WTC11 (cell line): ENCODE results near the gene CHST15. TPM values are rescaled to one million over a fixed set of nuclear protein-coding genes. Genes with fewer than 3 reads are reported as not detected.

Experiments used
- ATAC-seq: fragments of 200-7000 bp; cut with Tn5 transposase; 2 replicates; pipeline ENCODE4 v1.10.0; 2021; ENCODE audit warnings: mild to moderate bottlenecking, moderate library complexity
- CTCF ChIA-PET: fragments of 300-600 bp; sonication (Branson Sonifier 250); formaldehyde crosslinking; loops from one replicate; lab custom pipeline; 2021; ENCODE audit warnings: antibody characterized with exemption; lab: Charles Lee
- POLR2A ChIA-PET: fragments of 350-600 bp; sonication (Branson Sonifier 250); formaldehyde crosslinking; loops from one replicate; lab custom pipeline; 2021; ENCODE audit warnings: antibody characterized with exemption; lab: Charles Lee
- DNase-seq: peaks from one replicate; pipeline ENCODE4 v3.0.0; 2021; ENCODE audit warnings: low spot score
- H3K27ac Mint-ChIP-seq: 2 replicates; pipeline ENCODE4 v1.8.0; 2021; ENCODE audit warnings: mixed read lengths
- H3K27me3 Mint-ChIP-seq: 2 replicates; pipeline ENCODE4 v1.8.0; 2021; ENCODE audit warnings: low read depth, mild to moderate bottlenecking, moderate library complexity, mixed read lengths
- H3K36me3 Mint-ChIP-seq: 2 replicates; pipeline ENCODE4 v1.8.0; 2021; ENCODE audit warnings: mixed read lengths
- H3K4me1 Mint-ChIP-seq: 2 replicates; pipeline ENCODE4 v1.8.0; 2022; ENCODE audit warnings: mixed read lengths
- H3K4me3 Mint-ChIP-seq: 2 replicates; pipeline ENCODE4 v1.8.0; 2021; ENCODE audit warnings: mild to moderate bottlenecking, moderate library complexity, mixed read lengths
- H3K9me3 Mint-ChIP-seq: 2 replicates; pipeline ENCODE4 v1.8.0; 2021; ENCODE audit warnings: mixed read lengths
- CREM ChIP-seq: sonication (generic); formaldehyde crosslinking; IDR thresholded peaks from 2 replicates; pipeline ENCODE4 v1.8.1; 2022; ENCODE audit warnings: mild to moderate bottlenecking, missing genetic modification reagents, moderate library complexity
- ESRRA ChIP-seq: sonication (generic); formaldehyde crosslinking; IDR thresholded peaks from 2 replicates; pipeline ENCODE4 v1.8.1; 2022; ENCODE audit warnings: mild to moderate bottlenecking, missing genetic modification reagents, borderline replicate concordance
- ETV6 ChIP-seq: sonication (generic); formaldehyde crosslinking; IDR thresholded peaks from 2 replicates; pipeline ENCODE4 v1.8.1; 2022; ENCODE audit warnings: mild to moderate bottlenecking, missing genetic modification reagents
- IRF2 ChIP-seq: sonication (generic); formaldehyde crosslinking; IDR thresholded peaks from 2 replicates; pipeline ENCODE4 v1.8.0; 2022; ENCODE audit warnings: low read depth, missing genetic modification reagents, borderline replicate concordance
- MAX ChIP-seq: sonication (generic); formaldehyde crosslinking; IDR thresholded peaks from 2 replicates; pipeline ENCODE4 v1.8.0; 2022; ENCODE audit warnings: mild to moderate bottlenecking, missing genetic modification reagents
- MXD4 ChIP-seq: fragments of 250-450 bp; sonication (Bioruptor Pico); IDR thresholded peaks from 2 replicates; pipeline ENCODE4 v1.8.0; 2021; ENCODE audit warnings: mild to moderate bottlenecking, moderate library complexity, borderline replicate concordance
- MYBL2 ChIP-seq: sonication (generic); formaldehyde crosslinking; IDR thresholded peaks from 2 replicates; pipeline ENCODE4 v1.8.1; 2023; ENCODE audit warnings: mild to moderate bottlenecking, moderate library complexity, missing genetic modification reagents
- NFYB ChIP-seq: sonication (generic); formaldehyde crosslinking; conservative IDR thresholded peaks from 2 replicates; pipeline ENCODE4 v1.8.0; 2022; ENCODE audit warnings: low read depth, missing genetic modification reagents
- RELA ChIP-seq: sonication (generic); formaldehyde crosslinking; IDR thresholded peaks from 2 replicates; pipeline ENCODE4 v1.8.1; 2022; ENCODE audit warnings: missing genetic modification reagents, mild to moderate bottlenecking, borderline replicate concordance
- TEAD4 ChIP-seq: sonication (generic); formaldehyde crosslinking; IDR thresholded peaks from 2 replicates; pipeline ENCODE4 v1.8.0; 2022; ENCODE audit warnings: mild to moderate bottlenecking, missing genetic modification reagents
- ZBTB43 ChIP-seq: sonication (generic); formaldehyde crosslinking; IDR thresholded peaks from 2 replicates; pipeline ENCODE4 v1.8.1; 2023; ENCODE audit warnings: mild to moderate bottlenecking, missing genetic modification reagents
- ZNF121 ChIP-seq: sonication (generic); formaldehyde crosslinking; IDR thresholded peaks from 2 replicates; pipeline ENCODE4 v1.8.0; 2023; ENCODE audit warnings: missing genetic modification reagents
- ZNF263 ChIP-seq: sonication (generic); formaldehyde crosslinking; IDR thresholded peaks from 2 replicates; pipeline ENCODE4 v1.8.1; 2022; ENCODE audit warnings: low read depth, mild to moderate bottlenecking, moderate library complexity, missing genetic modification reagents
- ZNF281 ChIP-seq: sonication (generic); formaldehyde crosslinking; IDR thresholded peaks from 2 replicates; pipeline ENCODE4 v1.8.0; 2023; ENCODE audit warnings: mild to moderate bottlenecking, missing genetic modification reagents
- ZNF416 ChIP-seq: fragments of 250-450 bp; sonication (Bioruptor Pico); IDR thresholded peaks from 2 replicates; pipeline ENCODE4 v1.9.0; 2021; ENCODE audit warnings: mild to moderate bottlenecking, inconsistent platforms
- ZNF423 ChIP-seq: fragments of 250-450 bp; sonication (Bioruptor Pico); IDR thresholded peaks from 2 replicates; pipeline ENCODE4 v2.1.2; 2022; ENCODE audit warnings: mild to moderate bottlenecking, moderate library complexity
- ZNF512 ChIP-seq: sonication (generic); formaldehyde crosslinking; IDR thresholded peaks from 2 replicates; pipeline ENCODE4 v1.8.1; 2022; ENCODE audit warnings: missing genetic modification reagents, borderline replicate concordance
- total RNA-seq: library from RNA; stranded (reverse); gene quantifications from 3 replicates; pipeline ENCODE4 v1.2.3, GENCODE V29; 2021
- TF ChIP-seq, protein P1 (sequence below): sonication (generic); formaldehyde crosslinking; IDR thresholded peaks from 2 replicates; pipeline ENCODE4 v1.8.0; 2023; ENCODE audit warnings: missing genetic modification reagents
- TF ChIP-seq, protein P2 (sequence below): sonication (generic); formaldehyde crosslinking; IDR thresholded peaks from 2 replicates; pipeline ENCODE4 v1.8.1; 2023; ENCODE audit warnings: mild to moderate bottlenecking, missing genetic modification reagents, moderate library complexity
- TF ChIP-seq, protein P3 (sequence below): fragments of 250-450 bp; sonication (Bioruptor Pico); IDR thresholded peaks from 2 replicates; pipeline ENCODE4 v1.9.0; 2021; ENCODE audit warnings: moderate library complexity, mild to moderate bottlenecking, inconsistent platforms, borderline replicate concordance

Gene CHST15
- total RNA-seq, 1 experiment from 2014 or later: 10.7 TPM

DNA sequence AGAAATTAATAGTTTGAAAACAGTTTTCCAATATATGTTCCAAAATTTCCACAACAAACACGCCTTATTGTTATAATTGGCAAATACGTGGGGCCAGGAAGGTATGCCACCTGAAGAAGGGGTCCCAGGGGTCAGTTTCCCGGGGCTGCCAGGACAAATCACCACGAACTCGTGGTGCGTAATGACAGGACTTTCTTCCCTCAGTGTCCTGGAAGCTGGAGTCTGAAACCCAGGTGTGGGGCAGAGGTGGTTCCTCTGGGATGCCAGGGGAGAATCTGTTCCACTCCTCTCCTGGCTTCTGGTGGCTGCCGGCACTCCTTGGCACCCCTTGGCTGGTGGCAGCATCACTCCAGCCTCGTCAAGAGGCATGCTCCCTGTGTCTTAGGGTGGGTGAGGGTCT lies 56.7 kb downstream of the CHST15 start:
- CTCF ChIA-PET: no interaction called here
- H3K4me1 Mint-ChIP-seq: peaks cover 25% of the 10 kb centered on the region

More for the DNA sequence above, 56.7 kb downstream of the CHST15 start:
- Mint-ChIP-seq H3K27ac (no peak overlapping the region), H3K4me3 (no peak overlapping the region), H3K27me3 (no peaks in the 10 kb centered on the region), H3K9me3 (no peaks in the 10 kb centered on the region), H3K36me3 (no peaks in the 10 kb centered on the region; the same call in 1 of the 2 replicates)
- TF ChIP-seq MYBL2 (CRISPR knock-in tag) (no peak), RELA (CRISPR knock-in tag) (no peak), ZNF512 (CRISPR knock-in tag) (no peak), ETV6 (no peak), ZNF263 (CRISPR knock-in tag) (no peak), ZNF423 (no peak), CREM (no peak), IRF2 (no peak), ESRRA (CRISPR knock-in tag) (no peak), MAX (CRISPR knock-in tag) (no peak), MXD4 (no peak), ZNF121 (CRISPR knock-in tag) (no peak), ZNF281 (CRISPR knock-in tag) (no peak), NFYB (CRISPR knock-in tag) (no peak), ZNF416 (CRISPR knock-in tag) (no peak), TEAD4 (CRISPR knock-in tag) (no peak), ZBTB43 (CRISPR knock-in tag) (no peak)
- TF ChIP-seq, protein P1, sequence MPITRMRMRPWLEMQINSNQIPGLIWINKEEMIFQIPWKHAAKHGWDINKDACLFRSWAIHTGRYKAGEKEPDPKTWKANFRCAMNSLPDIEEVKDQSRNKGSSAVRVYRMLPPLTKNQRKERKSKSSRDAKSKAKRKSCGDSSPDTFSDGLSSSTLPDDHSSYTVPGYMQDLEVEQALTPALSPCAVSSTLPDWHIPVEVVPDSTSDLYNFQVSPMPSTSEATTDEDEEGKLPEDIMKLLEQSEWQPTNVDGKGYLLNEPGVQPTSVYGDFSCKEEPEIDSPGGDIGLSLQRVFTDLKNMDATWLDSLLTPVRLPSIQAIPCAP (CRISPR knock-in tag): no peak
- TF ChIP-seq, protein P2, sequence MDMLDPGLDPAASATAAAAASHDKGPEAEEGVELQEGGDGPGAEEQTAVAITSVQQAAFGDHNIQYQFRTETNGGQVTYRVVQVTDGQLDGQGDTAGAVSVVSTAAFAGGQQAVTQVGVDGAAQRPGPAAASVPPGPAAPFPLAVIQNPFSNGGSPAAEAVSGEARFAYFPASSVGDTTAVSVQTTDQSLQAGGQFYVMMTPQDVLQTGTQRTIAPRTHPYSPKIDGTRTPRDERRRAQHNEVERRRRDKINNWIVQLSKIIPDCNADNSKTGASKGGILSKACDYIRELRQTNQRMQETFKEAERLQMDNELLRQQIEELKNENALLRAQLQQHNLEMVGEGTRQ (CRISPR knock-in tag): no peak
- TF ChIP-seq, protein P3, sequence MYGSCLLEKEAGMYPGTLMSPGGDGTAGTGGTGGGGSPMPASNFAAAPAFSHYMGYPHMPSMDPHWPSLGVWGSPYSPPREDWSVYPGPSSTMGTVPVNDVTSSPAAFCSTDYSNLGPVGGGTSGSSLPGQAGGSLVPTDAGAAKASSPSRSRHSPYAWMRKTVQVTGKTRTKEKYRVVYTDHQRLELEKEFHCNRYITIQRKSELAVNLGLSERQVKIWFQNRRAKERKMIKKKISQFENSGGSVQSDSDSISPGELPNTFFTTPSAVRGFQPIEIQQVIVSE (CRISPR knock-in tag): no peak
- ATAC-seq: no peak
- POLR2A ChIA-PET: no interaction called here
- DNase-seq: no peak
